ENCODE results near the gene BABAM2.
A peak's percentile ranks its signal among the peaks of the same experiment; 100 is the strongest.

The BABAM2 gene

GRCh38 chr2:28216331-28216730, 325.8 kb downstream of the BABAM2 start:
- no peak for DNase-seq (ENCODE audit: extremely low read depth, low read depth)
- TF ChIP-seq CTCF (IDR thresholded peaks at IDR 0.05; ENCODE audit: low read depth, low read length), result no peak

- no peak for DNase-seq (ENCODE audit: extremely low read depth, low read depth)
- no peak for TF ChIP-seq CTCF (IDR thresholded peaks at IDR 0.05; ENCODE audit: low read depth, low read length)
Measured at GRCh38 chr2:28217042-28217740, 326.7 kb downstream of the BABAM2 start.

- no peak for TF ChIP-seq CTCF (IDR thresholded peaks at IDR 0.05; ENCODE audit: low read depth, low read length)
- DNase-seq (ENCODE audit: extremely low read depth, low read depth), result no peak
Measured at GRCh38 chr2:28219138-28219537, 328.6 kb downstream of the BABAM2 start.

GRCh38 chr2:28219758-28220368, 329.3 kb downstream of the BABAM2 start:
- TF ChIP-seq CTCF (IDR thresholded peaks at IDR 0.05; ENCODE audit: low read depth, low read length), result no peak
- DNase-seq (ENCODE audit: extremely low read depth, low read depth), result no peak

GRCh38 chr2:28224648-28225472, 334.3 kb downstream of the BABAM2 start:
- DNase-seq (ENCODE audit: extremely low read depth, low read depth), result peak; percentile 94
- no peak for TF ChIP-seq CTCF (IDR thresholded peaks at IDR 0.05; ENCODE audit: low read depth, low read length)

GRCh38 chr2:28225473-28226080, 335.0 kb downstream of the BABAM2 start:
- DNase-seq (ENCODE audit: extremely low read depth, low read depth), result no peak
- no peak for TF ChIP-seq CTCF (IDR thresholded peaks at IDR 0.05; ENCODE audit: low read depth, low read length)
